Measurements from ENCODE around the gene ACAD10.

GRCh38 chr12:111732786-111733185, 46.9 kb downstream of the ACAD10 start:
- TF ChIP-seq MAX (CRISPR knock-in tag; IDR thresholded peaks at IDR 0.05): no peak
- no peak for TF ChIP-seq CTCF (IDR thresholded peaks at IDR 0.05)
- no peak for TF ChIP-seq RORB (CRISPR knock-in tag; IDR thresholded peaks at IDR 0.05)
- no peak for TF ChIP-seq NFATC4 (CRISPR knock-in tag; IDR thresholded peaks at IDR 0.05)
- no peak for TF ChIP-seq NFE2L1 (CRISPR knock-in tag; IDR thresholded peaks at IDR 0.05)
- no peak for TF ChIP-seq RELA (CRISPR knock-in tag; IDR thresholded peaks at IDR 0.05; ENCODE audit: borderline replicate concordance)
- no peak for TF ChIP-seq ARID4B (CRISPR knock-in tag; IDR thresholded peaks at IDR 0.05; ENCODE audit: borderline replicate concordance)
- TF ChIP-seq CDX4 (CRISPR knock-in tag; IDR thresholded peaks at IDR 0.05; ENCODE audit: borderline replicate concordance): no peak
- TF ChIP-seq NR1H2 (CRISPR knock-in tag; IDR thresholded peaks at IDR 0.05): no peak
- TF ChIP-seq JAZF1 (CRISPR knock-in tag; IDR thresholded peaks at IDR 0.05): no peak
